Thoracic aorta (tissue), 2 donors: ENCODE measurements around the gene FAM3D. TPM values are rescaled to one million over a fixed set of nuclear protein-coding genes. Genes with fewer than 3 reads are reported as not detected.

Source experiments
- ATAC-seq: fragments of 150-250 bp; one replicate; pipeline ENCODE4 v1.8.0; 2017; ENCODE audit warnings: low read depth; ENCODE audit not compliant: insufficient number of reproducible peaks, low FRiP score
- DNase-seq: peaks from one replicate; pipeline ENCODE4 v3.0.0-alpha.2; 2020; ENCODE audit warnings: low spot score
- H3K27ac ChIP-seq, 2 donors: fragments of 200-600 bp; sonication (generic); 1 replicate in 1 of 2; 2 replicates in 1 of 2; pipeline ENCODE4 v1.5.1; 2016; ENCODE audit warnings: mild to moderate bottlenecking in 2 of 2, moderate library complexity in 2 of 2
- H3K27me3 ChIP-seq: fragments of 200-600 bp; sonication (generic); replicated peaks from 2 replicates; pipeline ENCODE4 v1.6.0; 2016; ENCODE audit warnings: mild to moderate bottlenecking; ENCODE audit not compliant: insufficient read depth
- H3K36me3 ChIP-seq: fragments of 200-600 bp; sonication (generic); one replicate; pipeline ENCODE4 v1.5.1; 2016
- H3K4me1 ChIP-seq, 2 donors: fragments of 200-600 bp; sonication (generic); 1 replicate in 1 of 2; 2 replicates in 1 of 2; pipeline versions ENCODE4 v1.5.1 to v1.6.0; 2016; ENCODE audit warnings: low read depth in 2 of 2, mild to moderate bottlenecking in 1 of 2; ENCODE audit not compliant: control insufficient read depth in 1 of 2
- H3K4me3 ChIP-seq: fragments of 200-600 bp; sonication (generic); 2 replicates; pipeline ENCODE4 v1.5.1; 2016; ENCODE audit warnings: mild to moderate bottlenecking
- H3K9me3 ChIP-seq: fragments of 200-600 bp; sonication (generic); 2 replicates; pipeline ENCODE4 v1.5.1; 2016
- total RNA-seq, 2 donors: library from RNA; depleted of rRNA; stranded (reverse); fragments of >200 nt; gene quantifications; one replicate each; pipeline versions ENCODE4 v1.1.0 to v1.2.3, GENCODE V29; 2016
- TF ChIP-seq, protein P1 (sequence below): fragments of 200-600 bp; sonication (generic); IDR thresholded peaks from one replicate; pipeline ENCODE4 v1.5.1; 2019; ENCODE audit warnings: antibody characterized with exemption

FAM3D gene
- total RNA-seq, 2 donors from 2014 or later, result not detected

DNA sequence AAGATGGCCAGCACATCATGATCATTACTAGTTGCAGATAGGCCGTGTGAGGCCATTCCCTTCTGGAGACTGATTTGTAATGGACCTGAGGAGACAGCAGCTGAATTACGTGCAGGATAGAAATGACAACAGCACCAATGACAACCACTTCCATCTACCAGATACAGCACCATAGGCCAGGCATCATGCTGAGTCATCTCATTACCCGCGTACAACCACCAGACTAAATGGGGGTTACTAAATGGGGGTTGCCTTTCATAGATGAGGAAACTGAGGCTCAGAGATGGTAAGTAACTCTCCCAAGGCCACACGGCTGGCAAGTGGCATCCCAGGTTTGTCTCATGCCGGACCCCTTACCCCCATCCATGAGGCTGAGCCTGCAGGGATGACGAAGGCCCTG lies 56.6 kb downstream of the FAM3D start:
- Histone ChIP-seq H3K4me3 (no peak overlapping the region), H3K27ac (no peak overlapping the region), H3K36me3 (no peaks in the 10 kb centered on the region), H3K4me1 (no peaks in the 10 kb centered on the region), H3K27me3 (no peaks in the 10 kb centered on the region), H3K9me3 (no peaks in the 10 kb centered on the region)
- ATAC-seq (no peak), DNase-seq (no peak)
- TF ChIP-seq, protein P1, sequence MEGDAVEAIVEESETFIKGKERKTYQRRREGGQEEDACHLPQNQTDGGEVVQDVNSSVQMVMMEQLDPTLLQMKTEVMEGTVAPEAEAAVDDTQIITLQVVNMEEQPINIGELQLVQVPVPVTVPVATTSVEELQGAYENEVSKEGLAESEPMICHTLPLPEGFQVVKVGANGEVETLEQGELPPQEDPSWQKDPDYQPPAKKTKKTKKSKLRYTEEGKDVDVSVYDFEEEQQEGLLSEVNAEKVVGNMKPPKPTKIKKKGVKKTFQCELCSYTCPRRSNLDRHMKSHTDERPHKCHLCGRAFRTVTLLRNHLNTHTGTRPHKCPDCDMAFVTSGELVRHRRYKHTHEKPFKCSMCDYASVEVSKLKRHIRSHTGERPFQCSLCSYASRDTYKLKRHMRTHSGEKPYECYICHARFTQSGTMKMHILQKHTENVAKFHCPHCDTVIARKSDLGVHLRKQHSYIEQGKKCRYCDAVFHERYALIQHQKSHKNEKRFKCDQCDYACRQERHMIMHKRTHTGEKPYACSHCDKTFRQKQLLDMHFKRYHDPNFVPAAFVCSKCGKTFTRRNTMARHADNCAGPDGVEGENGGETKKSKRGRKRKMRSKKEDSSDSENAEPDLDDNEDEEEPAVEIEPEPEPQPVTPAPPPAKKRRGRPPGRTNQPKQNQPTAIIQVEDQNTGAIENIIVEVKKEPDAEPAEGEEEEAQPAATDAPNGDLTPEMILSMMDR, result no peak

DNA sequence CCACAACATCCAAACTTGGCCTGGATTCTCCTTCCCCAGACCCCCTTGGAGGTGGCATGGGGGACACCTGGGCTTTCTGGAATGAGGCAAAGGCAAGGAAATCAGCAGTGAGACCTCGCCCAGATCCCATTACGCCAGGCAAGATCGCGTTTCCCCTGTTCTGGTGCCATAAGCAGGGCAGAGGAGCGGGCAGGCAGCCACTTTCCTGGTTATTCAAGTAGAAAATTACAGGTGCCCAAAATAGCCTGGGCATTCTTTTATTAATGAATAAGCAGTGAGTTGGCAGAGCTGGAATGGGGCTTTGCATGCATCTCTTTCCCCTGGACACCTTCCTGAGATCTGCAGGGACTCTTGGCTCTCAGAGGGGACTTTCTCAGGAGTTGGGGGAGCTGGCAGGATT lies 57.9 kb downstream of the FAM3D start:
- no peaks in the 10 kb centered on the region for H3K27me3 ChIP-seq
- no peak overlapping the region for H3K4me3 ChIP-seq
- no peaks in the 10 kb centered on the region for H3K9me3 ChIP-seq
- no peaks in the 10 kb centered on the region for H3K36me3 ChIP-seq
- ATAC-seq (no peak), DNase-seq (no peak)
- H3K4me1 ChIP-seq, result no peaks in the 10 kb centered on the region
- no peak overlapping the region for H3K27ac ChIP-seq
- TF ChIP-seq, protein P1, result no peak

DNA sequence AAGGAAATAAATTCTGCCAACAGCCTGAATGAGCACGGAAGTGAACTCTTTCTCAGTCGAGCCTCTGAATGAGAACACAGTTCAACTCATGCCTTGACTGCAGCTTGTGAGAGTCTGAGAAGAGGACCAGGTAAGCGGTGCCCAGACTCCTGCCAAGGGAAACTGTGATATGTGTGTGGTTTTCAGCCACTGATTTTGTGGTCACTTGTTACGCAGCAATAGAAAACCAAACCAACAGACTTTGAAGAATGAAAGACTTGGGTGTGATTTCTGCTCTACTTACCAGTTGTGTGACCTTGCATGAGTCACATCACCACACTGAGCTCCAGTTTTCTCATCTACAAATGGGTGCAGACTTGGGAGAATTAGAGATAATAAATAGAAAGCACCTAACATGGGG lies 58.8 kb downstream of the FAM3D start:
- Histone ChIP-seq H3K9me3 (no peaks in the 10 kb centered on the region), H3K4me1 (no peaks in the 10 kb centered on the region), H3K27me3 (no peaks in the 10 kb centered on the region), H3K27ac (no peak overlapping the region), H3K4me3 (no peak overlapping the region), H3K36me3 (no peaks in the 10 kb centered on the region)
- TF ChIP-seq, protein P1, result no peak
- ATAC-seq (no peak), DNase-seq (no peak)

DNA sequence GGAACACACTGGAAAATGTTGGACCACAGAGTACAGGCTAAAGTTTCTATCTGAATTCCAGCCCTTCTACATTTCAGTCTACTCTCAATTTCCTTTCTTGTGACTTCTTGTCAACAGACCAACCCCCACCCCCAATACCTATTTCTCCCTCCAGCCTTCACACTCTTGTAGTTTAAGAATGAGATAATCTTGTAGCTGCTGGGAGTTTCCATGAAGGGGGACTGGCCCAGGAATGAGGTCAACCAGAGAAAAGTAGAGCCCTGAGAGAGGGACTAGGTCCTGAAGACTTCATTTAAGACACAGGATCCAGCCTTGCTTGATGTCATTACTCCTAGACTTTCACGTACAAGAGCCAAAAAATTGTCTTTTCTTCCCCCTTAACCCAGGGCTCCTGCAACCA lies 59.9 kb downstream of the FAM3D start:
- DNase-seq (no peak), ATAC-seq (no peak)
- Histone ChIP-seq H3K27me3 (no peaks in the 10 kb centered on the region), H3K4me3 (no peak overlapping the region), H3K4me1 (no peaks in the 10 kb centered on the region), H3K27ac (no peak overlapping the region), H3K9me3 (no peaks in the 10 kb centered on the region), H3K36me3 (no peaks in the 10 kb centered on the region)
- TF ChIP-seq, protein P1, result no peak

DNA sequence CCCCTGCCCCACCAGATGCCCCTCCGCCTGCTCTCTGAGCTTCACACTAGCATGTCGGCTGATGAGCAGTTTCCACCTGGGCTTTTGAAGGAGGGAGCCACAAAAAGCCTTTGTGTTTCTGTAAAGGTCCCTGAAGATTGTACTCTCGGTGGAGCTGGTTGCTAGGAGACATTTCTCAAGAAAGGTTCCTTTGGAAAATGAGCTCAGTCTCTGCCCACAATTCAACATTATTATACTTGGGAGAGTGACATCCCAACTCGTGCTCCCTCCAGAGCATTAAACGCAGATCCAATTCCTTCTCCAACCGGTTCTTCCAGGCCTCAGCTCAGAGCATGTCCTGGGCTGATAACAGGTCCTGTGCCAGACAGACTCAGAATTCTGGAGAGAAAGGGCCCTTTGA lies 62.5 kb downstream of the FAM3D start:
- TF ChIP-seq, protein P1, result no peak
- no peak for DNase-seq
- no peak overlapping the region for H3K4me3 ChIP-seq

More for the DNA sequence above, 62.5 kb downstream of the FAM3D start:
- Histone ChIP-seq H3K9me3 (no peaks in the 10 kb centered on the region), H3K27me3 (no peaks in the 10 kb centered on the region), H3K36me3 (no peaks in the 10 kb centered on the region), H3K4me1 (no peaks in the 10 kb centered on the region), H3K27ac (no peak overlapping the region)
- no peak for ATAC-seq
